Peyer's patch (tissue), 4 donors: ENCODE data around the gene NPPC.

Experiments
- CTCF ChIP-seq, 6 experiments: fragments of 450-650 bp in 4 of 6; fragments of 200-600 bp in 2 of 6; sonication (generic) in 1 of 6; IDR thresholded peaks; one replicate each; pipeline ENCODE4 v1.5.1; 2017 to 2019; ENCODE audit warnings: antibody characterized with exemption in 6 of 6, mild to moderate bottlenecking in 3 of 6, moderate library complexity in 1 of 6
- POLR2A ChIP-seq, 2 donors: fragments of 450-650 bp; IDR thresholded peaks; one replicate each; pipeline ENCODE4 v1.5.1; 2017; ENCODE audit warnings: antibody characterized with exemption in 2 of 2, mild to moderate bottlenecking in 2 of 2, moderate library complexity in 2 of 2

- no peak for TF ChIP-seq POLR2A (IDR thresholded peaks at IDR 0.05)
- no peak for TF ChIP-seq CTCF (IDR thresholded peaks at IDR 0.05)
Measured at GRCh38 chr2:231911381-231911780, 14.8 kb downstream of the NPPC start.
